GM19324 (cell line): ENCODE results near the gene CDKN2B-AS1.

Experiments
- ATAC-seq: cut with Tn5 transposase; IDR thresholded peaks from one replicate; pipeline ENCODE4 v1.9.1; 2021; ENCODE audit warnings: mild to moderate bottlenecking, moderate library complexity; ENCODE audit not compliant: unreplicated experiment, low FRiP score

The CDKN2B-AS1 gene

GRCh38 chr9:22078081-22078480 lies 83.5 kb downstream of the CDKN2B-AS1 start:
- no peak for ATAC-seq

GRCh38 chr9:22079873-22080341 lies 85.3 kb downstream of the CDKN2B-AS1 start:
- ATAC-seq = peak; percentile 67

GRCh38 chr9:22084336-22085035 lies 89.9 kb downstream of the CDKN2B-AS1 start:
- ATAC-seq = no peak

GRCh38 chr9:22088053-22088716 lies 93.6 kb downstream of the CDKN2B-AS1 start:
- ATAC-seq = no peak

- ATAC-seq = no peak
Observed at GRCh38 chr9:22088717-22089061, 94.1 kb downstream of the CDKN2B-AS1 start.

GRCh38 chr9:22097707-22098106 lies 103.1 kb downstream of the CDKN2B-AS1 start:
- no peak for ATAC-seq

GRCh38 chr9:22098643-22099332 lies 104.2 kb downstream of the CDKN2B-AS1 start:
- no peak for ATAC-seq

- ATAC-seq = no peak
Observed at GRCh38 chr9:22100626-22101025, 106.0 kb downstream of the CDKN2B-AS1 start.

GRCh38 chr9:22102146-22103053 lies 107.8 kb downstream of the CDKN2B-AS1 start:
- ATAC-seq = no peak

- no peak for ATAC-seq
Observed at GRCh38 chr9:22103685-22104575, 109.3 kb downstream of the CDKN2B-AS1 start.

- peak; percentile 93 for ATAC-seq
Observed at GRCh38 chr9:22105005-22105722, 110.6 kb downstream of the CDKN2B-AS1 start.

GRCh38 chr9:22107202-22108045 lies 112.8 kb downstream of the CDKN2B-AS1 start:
- no peak for ATAC-seq

GRCh38 chr9:22108581-22109370 lies 114.2 kb downstream of the CDKN2B-AS1 start:
- ATAC-seq = no peak

GRCh38 chr9:22111176-22111953 lies 116.8 kb downstream of the CDKN2B-AS1 start:
- no peak for ATAC-seq

- ATAC-seq = no peak
Observed at GRCh38 chr9:22111954-22112247, 117.3 kb downstream of the CDKN2B-AS1 start.
